Choroid plexus epithelial cell (primary cell): ENCODE results near the gene OSBPL8.
A peak's percentile ranks its signal among the peaks of the same experiment; 100 is the strongest.

Source experiments
- DNase-seq: peaks from one replicate; pipeline ENCODE4 v3.0.0-alpha.2; 2010; ENCODE audit warnings: low read depth
- H3K4me3 ChIP-seq: 2 replicates; pipeline ENCODE4 v1.5.1; 2011; ENCODE audit warnings: low read depth, mild to moderate bottlenecking, control low read depth, low read length, moderate library complexity
- CTCF ChIP-seq: conservative IDR thresholded peaks from 2 replicates; pipeline ENCODE4 v1.5.1; 2011; ENCODE audit warnings: low read depth, mild to moderate bottlenecking, control low read depth, inconsistent platforms, low read length, moderate library complexity

Gene OSBPL8

GRCh38 chr12:76495556-76495955 is 64.0 kb downstream of the OSBPL8 start:
- DNase-seq = no peak
- H3K4me3 ChIP-seq = no peak overlapping the region
- TF ChIP-seq CTCF = no peak

DNA sequence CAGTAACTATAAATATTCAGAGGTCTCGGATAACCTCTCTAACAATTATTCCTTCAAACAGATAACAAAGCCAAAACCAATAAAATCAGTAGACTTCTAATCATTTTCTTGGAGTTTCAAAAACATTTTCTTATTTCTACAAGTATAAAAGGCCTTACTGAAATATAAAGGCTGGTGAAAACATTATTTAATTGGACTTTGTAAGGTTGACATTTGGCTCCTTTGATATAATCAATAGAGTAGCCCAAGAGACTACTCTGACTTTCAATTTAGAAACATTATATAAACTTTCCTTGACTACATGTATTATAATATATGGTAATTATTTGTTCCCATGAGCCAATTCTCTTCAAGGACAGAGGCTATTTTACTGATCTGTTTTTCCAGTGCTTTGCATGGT is 68.3 kb downstream of the OSBPL8 start:
- DNase-seq = no peak
- H3K4me3 ChIP-seq = no peak overlapping the region
- TF ChIP-seq CTCF = no peak

DNA sequence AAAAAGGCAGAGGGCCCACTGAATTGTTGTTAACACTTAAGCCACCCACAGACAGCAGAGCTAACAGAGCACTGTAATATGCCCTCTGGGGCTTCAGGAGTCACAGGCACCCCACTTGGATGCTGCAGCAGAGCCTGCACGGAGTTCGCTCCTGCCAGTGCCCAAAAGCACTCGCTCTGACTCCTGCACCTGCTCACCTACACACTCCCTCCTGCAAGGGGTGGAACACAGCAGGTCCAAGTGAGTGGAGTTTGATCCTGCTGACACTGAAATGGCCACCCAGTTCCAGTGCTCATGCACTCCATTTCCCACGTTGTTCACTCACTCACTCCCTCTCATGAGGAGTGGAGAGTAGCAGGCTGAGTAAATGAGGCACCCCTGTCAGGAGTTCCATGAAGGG is 68.8 kb downstream of the OSBPL8 start:
- DNase-seq = no peak

DNA sequence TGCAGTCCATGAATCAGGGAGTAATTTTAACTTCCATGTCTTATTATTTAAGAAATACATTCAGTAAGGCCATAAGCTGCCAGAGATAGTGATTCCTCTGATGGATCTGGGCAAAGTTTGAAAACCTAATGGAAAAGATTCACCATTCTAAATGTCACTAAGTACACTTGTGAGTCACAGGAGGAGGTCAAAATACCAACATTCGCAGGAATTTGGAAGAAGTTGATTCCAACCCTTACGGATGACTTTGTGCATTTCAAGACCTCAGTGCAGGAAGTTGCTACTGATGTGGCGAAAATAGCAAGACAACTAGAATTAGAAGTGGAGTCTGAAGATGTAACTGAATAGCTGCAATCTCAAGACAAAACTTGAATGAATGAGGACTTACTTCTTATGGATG is 69.8 kb downstream of the OSBPL8 start:
- no peak overlapping the region for H3K4me3 ChIP-seq
- TF ChIP-seq CTCF = no peak
- peak; percentile 46 for DNase-seq

More for the DNA sequence above, 68.8 kb downstream of the OSBPL8 start:
- no peak overlapping the region for H3K4me3 ChIP-seq
- no peak for TF ChIP-seq CTCF

DNA sequence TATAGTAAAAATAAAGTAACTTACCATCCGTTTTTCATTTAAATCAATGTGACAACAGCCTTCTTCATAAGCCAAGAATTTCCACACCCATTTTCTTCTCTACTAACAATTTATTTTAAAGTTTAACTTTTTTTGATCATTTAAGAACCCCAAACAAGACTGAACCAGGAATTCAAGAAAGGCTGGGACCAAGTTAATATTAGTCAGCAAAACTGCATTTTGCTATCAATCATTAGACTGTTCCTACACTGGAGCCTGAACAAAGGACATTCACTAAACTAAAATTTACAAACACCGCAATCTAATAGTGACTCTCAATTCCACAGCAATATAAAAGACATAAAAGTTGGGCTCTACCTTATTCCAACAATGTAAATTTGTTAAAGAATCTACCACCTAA is 73.6 kb downstream of the OSBPL8 start:
- H3K4me3 ChIP-seq = no peak overlapping the region
- TF ChIP-seq CTCF = no peak
- no peak for DNase-seq

GRCh38 chr12:76480796-76481195 is 78.8 kb downstream of the OSBPL8 start:
- DNase-seq = no peak
- no peak overlapping the region for H3K4me3 ChIP-seq
- no peak for TF ChIP-seq CTCF

- no peak overlapping the region for H3K4me3 ChIP-seq
- DNase-seq = no peak
- no peak for TF ChIP-seq CTCF
Measured at GRCh38 chr12:76478045-76478444, 81.5 kb downstream of the OSBPL8 start.
